OCI-LY7 (cell line): Measurements from ENCODE around the gene CAMKK1. TPM values are rescaled to one million over a fixed set of nuclear protein-coding genes. Genes with fewer than 3 reads are reported as not detected.

Experiments used
- BruUV-seq: library from RNA; stranded (reverse); fragments of 400-500 nt; replicated peaks from 2 replicates; lab custom pipeline; 2021; lab: Mats Ljungman, UMichigan
- CTCF ChIA-PET: fragments of 300-600 bp; sonication (Branson Sonifier 250); formaldehyde crosslinking; loops from one replicate; lab custom pipeline; 2022; ENCODE audit warnings: antibody characterized with exemption; ENCODE audit not compliant: unreplicated experiment; lab: Charles Lee
- POLR2A ChIA-PET: fragments of 300-600 bp; sonication (Branson Sonifier 250); formaldehyde crosslinking; loops from one replicate; lab custom pipeline; 2022; ENCODE audit warnings: antibody characterized with exemption; lab: Charles Lee
- DNase-seq: peaks from one replicate; pipeline ENCODE4 v3.0.0-alpha.2; 2015; ENCODE audit warnings: low spot score
- H2AFZ ChIP-seq: fragments of 200-600 bp; sonication (generic), shearing (Covaris generic); 2 replicates; pipeline ENCODE4 v1.6.1; 2014; ENCODE audit warnings: mild to moderate bottlenecking, antibody characterized with exemption, low read length, moderate library complexity
- H3K27ac ChIP-seq: fragments of 200-600 bp; sonication (generic); 2 replicates; pipeline ENCODE4 v1.5.1; 2014; ENCODE audit warnings: mixed run types, low read depth, mild to moderate bottlenecking, moderate library complexity, low read length, inconsistent platforms; ENCODE audit not compliant: poor library complexity, severe bottlenecking
- H3K36me3 ChIP-seq: fragments of 200-600 bp; sonication (generic); 2 replicates; pipeline ENCODE4 v1.6.1; 2014; ENCODE audit warnings: mild to moderate bottlenecking, antibody characterized with exemption, low read length, moderate library complexity, mixed read lengths; ENCODE audit not compliant: insufficient read depth
- H3K4me1 ChIP-seq: fragments of 200-600 bp; sonication (generic); 2 replicates; pipeline ENCODE4 v1.5.1; 2014; ENCODE audit warnings: mild to moderate bottlenecking, low read length; ENCODE audit not compliant: insufficient read depth, poor library complexity, severe bottlenecking
- H3K4me2 ChIP-seq: fragments of 200-600 bp; sonication (generic); 2 replicates; pipeline ENCODE4 v1.6.1; 2014; ENCODE audit warnings: mild to moderate bottlenecking, low read length
- H3K4me3 ChIP-seq: fragments of 200-600 bp; sonication (generic); 2 replicates; pipeline ENCODE4 v1.5.1; 2014; ENCODE audit warnings: mild to moderate bottlenecking, low read depth, low read length; ENCODE audit not compliant: poor library complexity, severe bottlenecking
- H3K79me2 ChIP-seq: fragments of 200-600 bp; sonication (generic); 2 replicates; pipeline ENCODE4 v1.6.1; 2016; ENCODE audit warnings: low read depth, mild to moderate bottlenecking, low read length, moderate library complexity, mixed read lengths; ENCODE audit not compliant: insufficient read depth
- H3K9me2 ChIP-seq: fragments of 200-600 bp; sonication (generic); 2 replicates; pipeline ENCODE4 v1.6.1; 2016; ENCODE audit warnings: mild to moderate bottlenecking, low read length, mixed read lengths; ENCODE audit not compliant: insufficient read depth
- H3K9me3 ChIP-seq: fragments of 200-600 bp; sonication (generic); 2 replicates; pipeline ENCODE4 v1.6.1; 2014; ENCODE audit warnings: mild to moderate bottlenecking, mixed run types, low read length, mixed read lengths
- H4K20me1 ChIP-seq: fragments of 200-600 bp; sonication (generic); 2 replicates; pipeline ENCODE4 v1.6.1; 2014; ENCODE audit warnings: mild to moderate bottlenecking, antibody characterized with exemption, low read length, moderate library complexity, mixed read lengths; ENCODE audit not compliant: insufficient read depth
- CTCF ChIP-seq: fragments of 200-600 bp; sonication (generic); conservative IDR thresholded peaks from 2 replicates; pipeline ENCODE4 v1.5.1; 2014; ENCODE audit warnings: mild to moderate bottlenecking, antibody characterized with exemption, low read length, moderate library complexity, mixed read lengths
- EZH2phosphoT487 ChIP-seq: fragments of 200-600 bp; sonication (generic); IDR thresholded peaks from 2 replicates; pipeline ENCODE4 v1.6.1; 2018; ENCODE audit warnings: low read depth, borderline replicate concordance, mild to moderate bottlenecking, mixed run types, antibody characterized with exemption, low read length, moderate library complexity, mixed read lengths
- intact Hi-C: fragments of 100-400 bp; cut with micrococcal nuclease; formaldehyde crosslinking; loops from one replicate; pipeline ENCODE4 v1.10.0; 2022; ENCODE audit not compliant: unreplicated experiment
- total RNA-seq, 2 experiments: library from RNA; depleted of rRNA in 1 of 2; stranded (reverse); fragments of >200 nt in 1 of 2; shearing (Covaris generic) in 1 of 2; gene quantifications; 2 replicates each; pipeline ENCODE4 v1.2.3, GENCODE V29; 2014 to 2022

The CAMKK1 gene
- total RNA-seq, 2 experiments from 2014 or later, result 2.7 TPM

GRCh38 chr17:3851461-3852100 is 41.3 kb downstream of the CAMKK1 start:
- DNase-seq, result no peak
- no peak overlapping the region for H2AFZ ChIP-seq
- intact Hi-C loops, result no loop called here
- no peaks in the 10 kb centered on the region for H3K36me3 ChIP-seq
- H3K4me1 ChIP-seq, result peaks cover 3% of the 10 kb centered on the region
- CTCF ChIA-PET, result no interaction called here
- H3K9me2 ChIP-seq, result no peaks in the 10 kb centered on the region
- TF ChIP-seq CTCF, result no peak
- H3K4me3 ChIP-seq, result no peak overlapping the region
- no peak overlapping the region for H3K27ac ChIP-seq
- no TSS peak for BruUV-seq
- H4K20me1 ChIP-seq, result no peaks in the 10 kb centered on the region
- no peaks in the 10 kb centered on the region for H3K9me3 ChIP-seq
- H3K79me2 ChIP-seq, result no peaks in the 10 kb centered on the region
- H3K4me2 ChIP-seq, result no peak overlapping the region
- POLR2A ChIA-PET, result interaction anchor here (0.6 kb wide), 2 partner anchors 13 to 15 kb away, joined by 3 read pairs; no protein-coding TSS in a partner anchor

- no peak for DNase-seq
- intact Hi-C loops, result loop anchor here (5.0 kb wide), 1 partner anchor 64 kb away; no protein-coding TSS in a partner anchor
- no peak overlapping the region for H3K4me2 ChIP-seq
- no peak for TF ChIP-seq EZH2phosphoT487
- TF ChIP-seq CTCF, result no peak
- no TSS peak for BruUV-seq
- CTCF ChIA-PET, result no interaction called here
- peaks cover 8% of the 10 kb centered on the region; the same call in 1 of the 2 replicates for H3K36me3 ChIP-seq
- no peaks in the 10 kb centered on the region for H3K9me3 ChIP-seq
- no peak overlapping the region for H3K27ac ChIP-seq
- H2AFZ ChIP-seq, result no peak overlapping the region
- peaks cover 14% of the 10 kb centered on the region for H3K4me1 ChIP-seq
- POLR2A ChIA-PET, result no interaction called here
- no peaks in the 10 kb centered on the region for H4K20me1 ChIP-seq
- peaks cover 24% of the 10 kb centered on the region; the same call in 1 of the 2 replicates for H3K79me2 ChIP-seq
- H3K4me3 ChIP-seq, result no peak overlapping the region
- H3K9me2 ChIP-seq, result no peaks in the 10 kb centered on the region
Observed at GRCh38 chr17:3848229-3848835, 44.5 kb downstream of the CAMKK1 start.

GRCh38 chr17:3847165-3847670 is 45.6 kb downstream of the CAMKK1 start:
- Histone ChIP-seq H3K79me2 (peaks cover 25% of the 10 kb centered on the region; the same call in 1 of the 2 replicates), H3K9me2 (no peaks in the 10 kb centered on the region), H4K20me1 (no peaks in the 10 kb centered on the region), H3K4me3 (no peak overlapping the region), H3K9me3 (no peaks in the 10 kb centered on the region), H3K27ac (no peak overlapping the region), H3K4me1 (peaks cover 14% of the 10 kb centered on the region), H3K4me2 (no peak overlapping the region), H2AFZ (no peak overlapping the region), H3K36me3 (peaks cover 19% of the 10 kb centered on the region)
- no TSS peak for BruUV-seq
- no peak for DNase-seq
- POLR2A ChIA-PET, result interaction anchor here (0.7 to 1.7 kb wide), 7 partner anchors 10 to 276 kb away, joined by 3 to 5 read pairs (median 4); partner anchors contain the start of gene CAMKK1
- intact Hi-C loops, result loop anchor here (5.0 kb wide), 1 partner anchor 65 kb away; no protein-coding TSS in a partner anchor
- CTCF ChIA-PET, result interaction anchor here (1.3 kb wide), 1 partner anchor 11 kb away, joined by 8 read pairs; no protein-coding TSS in a partner anchor
- TF ChIP-seq CTCF (no peak), EZH2phosphoT487 (no peak)
